ENCODE measurements around the gene LAD1. TPM values are rescaled to one million over a fixed set of nuclear protein-coding genes. Genes with fewer than 3 reads are reported as not detected.

LAD1 gene
- total RNA-seq, 1 donor from 2014 or later: 91.8 TPM

DNA sequence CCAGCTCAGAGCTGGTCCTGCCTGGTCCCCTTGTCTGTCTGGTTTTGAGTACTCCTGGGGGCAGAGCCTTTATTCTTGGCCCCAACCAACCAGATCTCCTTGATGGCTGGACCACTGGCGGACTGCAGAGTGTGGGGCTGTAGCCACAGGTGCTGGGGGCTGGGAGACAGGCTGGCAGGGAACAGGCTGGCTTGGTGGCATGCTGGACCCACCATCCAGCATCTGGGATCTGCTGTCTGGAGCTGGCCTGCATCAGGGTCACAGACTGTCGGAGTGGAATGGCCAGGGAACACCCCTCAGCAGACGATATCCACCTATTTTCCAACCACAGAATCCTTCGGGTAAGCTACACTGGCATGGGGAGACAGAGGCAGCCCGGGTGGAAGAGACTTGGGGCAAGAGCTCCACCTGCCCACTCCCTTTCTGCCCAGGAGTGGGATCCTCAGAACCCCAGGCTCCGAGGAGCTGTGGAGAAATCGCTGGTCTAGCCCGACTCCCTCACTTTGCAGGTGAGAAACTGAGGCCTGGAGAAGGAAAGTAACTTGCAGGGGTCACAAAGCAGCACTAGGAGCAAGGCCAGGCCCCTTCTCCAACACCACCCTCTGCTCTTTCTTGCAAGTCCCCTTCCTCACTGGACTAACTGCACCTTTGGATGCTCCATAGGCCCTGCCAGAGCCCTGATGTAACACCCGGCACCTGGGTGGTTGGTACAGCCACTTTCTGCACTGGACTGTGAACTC lies 62.2 kb downstream of the LAD1 start:
- peaks cover 13% of the 10 kb centered on the region for H3K4me1 ChIP-seq
- H3K9me3 ChIP-seq: no peaks in the 10 kb centered on the region
- no peaks in the 10 kb centered on the region for H3K36me3 ChIP-seq
- TF ChIP-seq POLR2A (IDR thresholded peaks at IDR 0.05): no peak
- TF ChIP-seq POLR2AphosphoS5 (IDR thresholded peaks at IDR 0.05; ENCODE audit: insufficient read depth in 1 of 2, low read depth in 1 of 2): no peak
- TF ChIP-seq, protein P1, sequence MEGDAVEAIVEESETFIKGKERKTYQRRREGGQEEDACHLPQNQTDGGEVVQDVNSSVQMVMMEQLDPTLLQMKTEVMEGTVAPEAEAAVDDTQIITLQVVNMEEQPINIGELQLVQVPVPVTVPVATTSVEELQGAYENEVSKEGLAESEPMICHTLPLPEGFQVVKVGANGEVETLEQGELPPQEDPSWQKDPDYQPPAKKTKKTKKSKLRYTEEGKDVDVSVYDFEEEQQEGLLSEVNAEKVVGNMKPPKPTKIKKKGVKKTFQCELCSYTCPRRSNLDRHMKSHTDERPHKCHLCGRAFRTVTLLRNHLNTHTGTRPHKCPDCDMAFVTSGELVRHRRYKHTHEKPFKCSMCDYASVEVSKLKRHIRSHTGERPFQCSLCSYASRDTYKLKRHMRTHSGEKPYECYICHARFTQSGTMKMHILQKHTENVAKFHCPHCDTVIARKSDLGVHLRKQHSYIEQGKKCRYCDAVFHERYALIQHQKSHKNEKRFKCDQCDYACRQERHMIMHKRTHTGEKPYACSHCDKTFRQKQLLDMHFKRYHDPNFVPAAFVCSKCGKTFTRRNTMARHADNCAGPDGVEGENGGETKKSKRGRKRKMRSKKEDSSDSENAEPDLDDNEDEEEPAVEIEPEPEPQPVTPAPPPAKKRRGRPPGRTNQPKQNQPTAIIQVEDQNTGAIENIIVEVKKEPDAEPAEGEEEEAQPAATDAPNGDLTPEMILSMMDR (IDR thresholded peaks at IDR 0.05): no peak
- H3K27me3 ChIP-seq: no peaks in the 10 kb centered on the region
- intact Hi-C loops (cut with DNase I): no loop called here
- H3K27ac ChIP-seq: no peak overlapping the region
- H3K4me3 ChIP-seq: no peak overlapping the region
- DNase-seq (ENCODE audit: extremely low spot score in 2 of 2): no peak

DNA sequence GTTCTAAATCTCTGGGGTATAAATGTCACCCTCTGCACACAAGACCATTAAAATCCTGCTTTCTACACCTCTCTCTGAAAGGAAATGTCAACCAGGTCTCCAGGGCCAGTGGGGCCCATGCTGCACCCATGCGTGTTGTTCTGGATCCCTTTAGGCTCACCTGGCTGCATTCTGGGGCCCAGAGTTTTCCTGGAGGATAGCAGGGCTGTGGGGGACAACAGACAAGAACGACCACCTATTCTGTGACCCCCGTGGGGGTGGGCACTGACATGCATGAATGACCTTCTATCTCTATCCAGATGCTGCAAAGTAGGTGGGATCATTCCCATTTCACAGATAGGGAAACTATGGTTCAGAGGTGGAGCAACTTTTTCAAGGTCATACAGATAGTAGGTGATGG lies 63.2 kb downstream of the LAD1 start:
- no peaks in the 10 kb centered on the region for H3K36me3 ChIP-seq
- peaks cover 13% of the 10 kb centered on the region for H3K4me1 ChIP-seq
- H3K27me3 ChIP-seq: no peaks in the 10 kb centered on the region
- intact Hi-C loops (cut with DNase I): no loop called here
- TF ChIP-seq, protein P1 (IDR thresholded peaks at IDR 0.05): no peak
- no peak for TF ChIP-seq POLR2A (IDR thresholded peaks at IDR 0.05)
- H3K9me3 ChIP-seq: no peaks in the 10 kb centered on the region
- DNase-seq (ENCODE audit: extremely low spot score in 2 of 2): no peak
- no peak overlapping the region for H3K4me3 ChIP-seq
- no peak overlapping the region for H3K27ac ChIP-seq

DNA sequence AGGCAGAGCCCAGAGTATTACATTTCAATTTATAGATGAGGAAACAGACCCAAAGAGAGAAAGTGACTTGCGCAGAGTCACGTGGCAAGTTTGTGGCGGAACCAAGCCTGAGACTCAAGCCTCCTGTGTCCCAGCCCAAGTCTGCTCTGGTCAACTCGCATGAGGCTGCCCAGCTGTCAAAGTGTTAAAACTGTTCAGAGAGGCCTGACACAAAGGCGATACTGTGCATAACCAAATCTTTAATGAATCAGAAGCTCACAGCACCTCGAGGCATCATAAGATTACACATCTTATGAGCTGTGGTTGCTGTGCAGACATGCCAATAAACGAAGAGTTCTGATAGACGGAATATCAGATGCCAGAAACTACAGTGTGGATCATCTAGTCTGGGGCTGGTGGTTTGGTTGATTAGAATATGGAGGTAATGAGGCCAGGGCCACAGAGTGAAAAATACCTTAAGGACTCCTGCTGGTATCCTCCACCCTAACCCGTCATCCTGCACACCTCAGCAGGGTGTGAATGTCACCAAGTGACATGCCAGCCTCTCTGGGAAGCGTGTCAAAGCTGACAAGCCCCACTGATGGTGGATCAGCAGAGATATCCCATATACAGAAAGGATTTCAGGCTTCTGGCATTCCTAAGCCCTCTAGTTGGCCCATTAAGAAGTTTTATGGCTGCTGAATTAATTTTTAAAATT lies 63.8 kb downstream of the LAD1 start:
- no peaks in the 10 kb centered on the region for H3K27me3 ChIP-seq
- TF ChIP-seq POLR2A (IDR thresholded peaks at IDR 0.05) (no peak), POLR2AphosphoS5 (IDR thresholded peaks at IDR 0.05; ENCODE audit: insufficient read depth in 1 of 2, low read depth in 1 of 2) (no peak)
- TF ChIP-seq, protein P1 (IDR thresholded peaks at IDR 0.05): no peak
- H3K27ac ChIP-seq: no peak overlapping the region
- peaks cover 13% of the 10 kb centered on the region for H3K4me1 ChIP-seq
- intact Hi-C loops (cut with DNase I): no loop called here
- no peak overlapping the region for H3K4me3 ChIP-seq
- no peaks in the 10 kb centered on the region for H3K36me3 ChIP-seq
- no peak for DNase-seq (ENCODE audit: extremely low spot score in 2 of 2)
- no peaks in the 10 kb centered on the region for H3K9me3 ChIP-seq

- H3K27ac ChIP-seq: no peak overlapping the region
- no peaks in the 10 kb centered on the region for H3K27me3 ChIP-seq
- no peaks in the 10 kb centered on the region for H3K9me3 ChIP-seq
- intact Hi-C loops (cut with DNase I): no loop called here
- TF ChIP-seq POLR2AphosphoS5 (IDR thresholded peaks at IDR 0.05; ENCODE audit: insufficient read depth in 1 of 2, low read depth in 1 of 2) (no peak), POLR2A (IDR thresholded peaks at IDR 0.05) (no peak)
- TF ChIP-seq, protein P1 (IDR thresholded peaks at IDR 0.05): no peak
- peaks cover 17% of the 10 kb centered on the region for H3K4me1 ChIP-seq
- H3K4me3 ChIP-seq: no peak overlapping the region
- DNase-seq (ENCODE audit: extremely low spot score in 2 of 2): no peak
- no peaks in the 10 kb centered on the region for H3K36me3 ChIP-seq
Observed at GRCh38 chr1:201334325-201335173, 64.6 kb downstream of the LAD1 start.

All from vagina (tissue), 2 donors.